Activated CD4-positive, alpha-beta memory T cell treated with anti-CD3 and anti-CD28 coated beads, Interleukin-2, amount 10 ng/mL, durations not matched to agents 7 days and 5 days (primary cell): ENCODE results near the gene WBP4. TPM values are rescaled to one million over a fixed set of nuclear protein-coding genes. Genes with fewer than 3 reads are reported as not detected.
A peak's percentile ranks its signal among the peaks of the same experiment; 100 is the strongest.

Experiments
- CTCF ChIA-PET: fragments of 350-600 bp; sonication (Branson Sonifier 250); formaldehyde crosslinking; loops from one replicate; lab custom pipeline; 2021; ENCODE audit warnings: antibody characterized with exemption, inconsistent platforms; lab: Charles Lee
- POLR2A ChIA-PET: fragments of 350-600 bp; sonication (Branson Sonifier 250); formaldehyde crosslinking; loops from one replicate; lab custom pipeline; 2021; ENCODE audit warnings: antibody characterized with exemption; lab: Charles Lee
- DNase-seq: peaks from one replicate; pipeline ENCODE4 v3.0.0-alpha.2; 2020
- H3K27ac Mint-ChIP-seq: one replicate; pipeline ENCODE4 v1.8.0; 2021; ENCODE audit warnings: mild to moderate bottlenecking, mixed read lengths
- H3K27me3 Mint-ChIP-seq: one replicate; pipeline ENCODE4 v1.8.0; 2021; ENCODE audit warnings: mixed read lengths
- H3K36me3 Mint-ChIP-seq: one replicate; pipeline ENCODE4 v1.8.0; 2021; ENCODE audit warnings: low read depth, mixed read lengths
- H3K4me1 Mint-ChIP-seq: one replicate; pipeline ENCODE4 v1.8.0; 2021; ENCODE audit warnings: mixed read lengths
- H3K4me3 Mint-ChIP-seq: one replicate; pipeline ENCODE4 v1.8.0; 2021; ENCODE audit warnings: mild to moderate bottlenecking, mixed read lengths
- H3K9me3 Mint-ChIP-seq: one replicate; pipeline ENCODE4 v1.8.0; 2021; ENCODE audit warnings: mixed read lengths
- total RNA-seq, 2 experiments: library from RNA; stranded (reverse); gene quantifications; one replicate each; pipeline ENCODE4 v1.2.3, GENCODE V29; 2021

WBP4 gene
- total RNA-seq: 1 to 10 TPM; 9.0 to 9.3 TPM

DNA sequence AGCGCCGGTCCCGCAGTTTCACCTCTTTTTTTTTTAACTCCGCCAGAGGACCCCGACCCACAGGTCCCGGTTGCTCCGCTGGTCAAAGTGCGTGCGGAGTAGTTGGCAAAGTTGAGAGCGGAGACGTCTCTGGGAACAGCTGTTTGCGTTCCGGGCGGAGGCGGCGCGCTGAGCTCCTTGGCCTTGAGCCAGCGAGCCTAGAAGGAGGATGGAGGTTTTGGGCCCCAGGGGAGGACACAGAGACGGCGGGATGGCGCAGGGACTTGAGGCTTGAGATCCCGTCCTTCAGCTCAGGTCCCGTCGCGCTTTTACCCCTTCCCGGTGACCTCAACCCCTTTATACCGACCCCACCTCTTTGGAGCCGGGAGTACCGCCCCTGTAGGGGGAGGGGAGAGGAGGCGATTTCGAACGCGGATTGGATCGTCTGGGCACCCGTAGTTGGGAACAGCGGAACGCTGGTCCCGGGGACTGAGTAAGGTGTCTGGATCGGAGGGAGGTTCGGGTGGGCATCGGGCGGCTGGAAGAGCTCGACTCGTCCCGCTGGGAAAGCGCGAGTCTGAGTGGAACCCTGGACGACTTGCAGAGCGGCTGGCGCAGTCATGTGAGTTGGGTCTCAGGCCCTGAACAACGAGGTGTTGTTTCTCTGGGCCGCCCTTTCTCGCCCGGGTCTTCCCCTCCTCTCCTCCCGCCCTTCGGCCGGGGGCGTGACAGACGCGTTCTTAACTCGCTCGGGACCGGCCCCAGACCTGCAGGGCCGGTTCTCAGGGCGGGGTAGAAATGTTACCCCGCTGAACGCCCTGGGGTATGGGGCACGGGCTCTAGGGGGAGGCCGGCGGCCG, at the start of gene WBP4:
Gene WBP4, plus strand, starts transcription at position 435 of the 839 bp plus-strand sequence. Its CDS starts 165 bp downstream, at position 600.
- peak within 1 kb of the TSS; percentile 95 for H3K4me3 Mint-ChIP-seq
- peak; percentile 89 for DNase-seq
- peaks cover 36% of the 10 kb centered on the region for H3K36me3 Mint-ChIP-seq
- POLR2A ChIA-PET: interaction anchor here (0.6 to 11.9 kb wide), 23 partner anchors 11 to 1210 kb away, joined by 3 to 147 read pairs (median 5); partner anchors contain the start of genes AKAP11, ELF1, KBTBD6 and MTRF1
- H3K27ac Mint-ChIP-seq: peak within 1 kb of the TSS; percentile 91
- H3K4me1 Mint-ChIP-seq: peaks cover 48% of the 10 kb centered on the region
- no peaks in the 10 kb centered on the region for H3K9me3 Mint-ChIP-seq
- CTCF ChIA-PET: interaction anchor here (0.7 to 4.4 kb wide), 14 partner anchors 8 to 379 kb away, joined by 3 to 33 read pairs (median 4); partner anchors contain the start of gene ELF1
- no peaks in the 10 kb centered on the region for H3K27me3 Mint-ChIP-seq

DNA sequence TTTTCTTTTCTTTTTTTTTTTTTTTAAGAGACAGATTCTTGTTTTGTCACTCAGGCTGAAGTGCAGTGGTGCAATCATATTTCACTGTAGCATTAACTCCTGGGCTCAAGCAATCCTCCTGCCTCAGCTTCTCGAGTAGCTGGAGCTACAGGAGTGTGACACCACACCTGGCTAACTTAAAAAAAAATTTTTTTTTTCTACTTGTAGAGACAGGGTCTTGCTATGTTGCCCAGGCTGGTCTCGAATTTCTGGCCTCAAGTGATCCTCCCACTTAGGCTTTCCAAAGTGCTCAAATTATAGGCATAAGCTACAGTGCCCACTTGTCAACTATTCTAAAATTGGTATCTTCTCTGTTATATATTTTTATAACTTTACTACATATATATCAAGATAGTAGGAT, 48.8 kb upstream of the WBP4 start:
- no peak for DNase-seq
- H3K27me3 Mint-ChIP-seq: no peaks in the 10 kb centered on the region
- no peak overlapping the region for H3K4me3 Mint-ChIP-seq
- H3K4me1 Mint-ChIP-seq: peaks cover 63% of the 10 kb centered on the region
- ChIA-PET POLR2A (interaction anchor here (1.1 to 17.6 kb wide), 5 partner anchors 11 to 43 kb away, joined by 3 to 445 read pairs (median 10); partner anchors contain the start of gene WBP4), CTCF (interaction anchor here (0.7 to 2.0 kb wide), 6 partner anchors 17 to 47 kb away, joined by 3 to 7 read pairs (median 3); no protein-coding TSS in a partner anchor)
- H3K36me3 Mint-ChIP-seq: peaks cover 55% of the 10 kb centered on the region
- no peak overlapping the region for H3K27ac Mint-ChIP-seq
- no peaks in the 10 kb centered on the region for H3K9me3 Mint-ChIP-seq

- H3K4me3 Mint-ChIP-seq: peak overlapping the region; percentile 80
- no peaks in the 10 kb centered on the region for H3K9me3 Mint-ChIP-seq
- ChIA-PET CTCF (interaction anchor here (1.3 to 2.4 kb wide), 5 partner anchors 11 to 92 kb away, joined by 3 to 10 read pairs (median 8); no protein-coding TSS in a partner anchor), POLR2A (interaction anchor here (0.9 to 17.6 kb wide), 8 partner anchors 7 to 42 kb away, joined by 3 to 445 read pairs (median 69); partner anchors contain the start of gene WBP4)
- peaks cover 51% of the 10 kb centered on the region for H3K4me1 Mint-ChIP-seq
- H3K36me3 Mint-ChIP-seq: peaks cover 54% of the 10 kb centered on the region
- DNase-seq: no peak
- H3K27ac Mint-ChIP-seq: peak overlapping the region; percentile 62
- H3K27me3 Mint-ChIP-seq: no peaks in the 10 kb centered on the region
These were observed 47.5 kb upstream of the WBP4 start for GRCh38 chr13:41013835-41014234.

DNA sequence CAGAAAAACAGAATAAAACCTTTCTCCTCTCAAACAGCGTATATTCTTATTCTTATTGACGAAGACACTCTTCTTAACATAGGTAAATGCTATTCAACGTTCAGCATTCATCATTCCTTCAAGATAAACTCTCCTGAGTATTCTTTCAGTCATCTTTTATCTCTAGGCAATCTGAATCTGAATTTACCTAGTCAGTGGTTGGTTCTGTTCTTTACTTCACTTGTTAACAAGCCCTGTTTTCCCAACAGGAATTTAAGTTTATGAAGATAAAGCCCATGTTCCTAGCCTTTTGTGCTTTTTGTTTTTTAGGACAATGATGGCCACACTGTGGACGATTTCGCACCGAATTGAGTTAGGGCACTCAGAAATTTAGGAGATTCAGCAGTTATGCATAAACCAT, 45.4 kb upstream of the WBP4 start:
- H3K27ac Mint-ChIP-seq: peak overlapping the region; percentile 69
- ChIA-PET CTCF (interaction anchor here (1.1 to 5.7 kb wide), 3 partner anchors 35 to 44 kb away, joined by 4 to 41 read pairs (median 10); no protein-coding TSS in a partner anchor), POLR2A (interaction anchor here (1.2 to 17.6 kb wide), 7 partner anchors 9 to 40 kb away, joined by 7 to 445 read pairs (median 128); partner anchors contain the start of gene WBP4)
- no peaks in the 10 kb centered on the region for H3K27me3 Mint-ChIP-seq
- peaks cover 53% of the 10 kb centered on the region for H3K36me3 Mint-ChIP-seq
- H3K4me3 Mint-ChIP-seq: peak overlapping the region; percentile 80
- no peak for DNase-seq
- peaks cover 54% of the 10 kb centered on the region for H3K4me1 Mint-ChIP-seq
- no peaks in the 10 kb centered on the region for H3K9me3 Mint-ChIP-seq

- ChIA-PET POLR2A (interaction anchor here (0.8 to 17.6 kb wide), 9 partner anchors 10 to 352 kb away, joined by 3 to 445 read pairs (median 28); partner anchors contain the start of gene WBP4), CTCF (interaction anchor here (1.2 to 6.0 kb wide), 6 partner anchors 9 to 43 kb away, joined by 3 to 41 read pairs (median 12); partner anchors contain the start of gene WBP4)
- Mint-ChIP-seq H3K4me3 (peak overlapping the region; percentile 80), H3K4me1 (peaks cover 51% of the 10 kb centered on the region), H3K36me3 (peaks cover 48% of the 10 kb centered on the region), H3K27me3 (no peaks in the 10 kb centered on the region), H3K9me3 (no peaks in the 10 kb centered on the region), H3K27ac (peak overlapping the region; percentile 88)
- DNase-seq: peak; percentile 41
These were observed 44.1 kb upstream of the WBP4 start for GRCh38 chr13:41017159-41017558.

- peaks cover 48% of the 10 kb centered on the region for H3K4me1 Mint-ChIP-seq
These were observed 43.3 kb upstream of the WBP4 start for GRCh38 chr13:41017817-41018601.

GRCh38 chr13:41018602-41018948, 42.7 kb upstream of the WBP4 start:
- H3K4me3 Mint-ChIP-seq: peak overlapping the region; percentile 88
- H3K27ac Mint-ChIP-seq: peak overlapping the region; percentile 98
- H3K4me1 Mint-ChIP-seq: peaks cover 44% of the 10 kb centered on the region
- ChIA-PET POLR2A (interaction anchor here (1.0 to 17.6 kb wide), 14 partner anchors 11 to 446 kb away, joined by 3 to 445 read pairs (median 16); partner anchors contain the start of gene WBP4), CTCF (interaction anchor here (1.2 to 6.0 kb wide), 9 partner anchors 10 to 97 kb away, joined by 3 to 41 read pairs (median 11); partner anchors contain the start of gene WBP4)
- H3K36me3 Mint-ChIP-seq: peaks cover 39% of the 10 kb centered on the region
- no peaks in the 10 kb centered on the region for H3K9me3 Mint-ChIP-seq
- no peaks in the 10 kb centered on the region for H3K27me3 Mint-ChIP-seq
- DNase-seq: no peak

More at GRCh38 chr13:41017817-41018601, 43.3 kb upstream of the WBP4 start:
- peaks cover 43% of the 10 kb centered on the region for H3K36me3 Mint-ChIP-seq
- POLR2A ChIA-PET: interaction anchor here (1.1 to 17.6 kb wide), 10 partner anchors 11 to 353 kb away, joined by 3 to 445 read pairs (median 24); partner anchors contain the start of gene WBP4
- CTCF ChIA-PET: interaction anchor here (1.2 to 6.0 kb wide), 8 partner anchors 10 to 96 kb away, joined by 3 to 41 read pairs (median 12); partner anchors contain the start of gene WBP4
- peak overlapping the region; percentile 88 for H3K27ac Mint-ChIP-seq
- DNase-seq: no peak
- H3K27me3 Mint-ChIP-seq: no peaks in the 10 kb centered on the region
- peak overlapping the region; percentile 80 for H3K4me3 Mint-ChIP-seq
- H3K9me3 Mint-ChIP-seq: no peaks in the 10 kb centered on the region

DNA sequence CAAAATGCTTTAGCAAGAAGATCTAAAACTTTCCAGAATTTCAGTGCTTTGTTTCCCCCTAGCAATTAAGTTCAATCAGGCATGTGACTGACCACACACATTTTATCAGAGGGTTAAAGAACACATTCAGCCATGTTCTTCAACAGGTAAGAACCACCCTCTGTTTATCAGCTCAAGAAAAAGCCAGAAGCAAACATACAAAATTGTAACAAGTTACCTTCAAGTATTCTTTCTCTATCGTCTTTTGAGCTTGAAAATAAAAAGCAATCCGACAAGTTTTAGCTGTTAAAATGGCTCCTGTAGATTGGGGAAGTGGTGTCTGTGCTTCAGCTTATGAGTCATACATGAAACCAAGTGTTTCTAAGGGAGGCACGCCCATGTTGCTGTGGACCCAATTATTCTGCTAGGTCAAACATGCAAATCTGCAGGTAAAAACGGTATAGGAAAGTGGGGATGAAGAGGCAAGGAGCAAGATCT, 42.3 kb upstream of the WBP4 start, which contains the start of gene ELF1:
Gene ELF1, minus strand, starts transcription at position 306 of the 477 bp plus-strand sequence. CDS start 37,262 bp downstream, outside the sequence.
- Mint-ChIP-seq H3K9me3 (no peaks in the 10 kb centered on the region), H3K27ac (peak within 1 kb of the TSS; percentile 98), H3K36me3 (peaks cover 36% of the 10 kb centered on the region), H3K27me3 (no peaks in the 10 kb centered on the region), H3K4me3 (peak within 1 kb of the TSS; percentile 88), H3K4me1 (peaks cover 41% of the 10 kb centered on the region)
- POLR2A ChIA-PET: interaction anchor here (0.9 to 17.6 kb wide), 16 partner anchors 11 to 446 kb away, joined by 3 to 445 read pairs (median 10); partner anchors contain the start of gene WBP4
- CTCF ChIA-PET: interaction anchor here (1.1 to 6.0 kb wide), 7 partner anchors 11 to 45 kb away, joined by 3 to 41 read pairs (median 14); partner anchors contain the start of gene WBP4
- peak; percentile 71 for DNase-seq

DNA sequence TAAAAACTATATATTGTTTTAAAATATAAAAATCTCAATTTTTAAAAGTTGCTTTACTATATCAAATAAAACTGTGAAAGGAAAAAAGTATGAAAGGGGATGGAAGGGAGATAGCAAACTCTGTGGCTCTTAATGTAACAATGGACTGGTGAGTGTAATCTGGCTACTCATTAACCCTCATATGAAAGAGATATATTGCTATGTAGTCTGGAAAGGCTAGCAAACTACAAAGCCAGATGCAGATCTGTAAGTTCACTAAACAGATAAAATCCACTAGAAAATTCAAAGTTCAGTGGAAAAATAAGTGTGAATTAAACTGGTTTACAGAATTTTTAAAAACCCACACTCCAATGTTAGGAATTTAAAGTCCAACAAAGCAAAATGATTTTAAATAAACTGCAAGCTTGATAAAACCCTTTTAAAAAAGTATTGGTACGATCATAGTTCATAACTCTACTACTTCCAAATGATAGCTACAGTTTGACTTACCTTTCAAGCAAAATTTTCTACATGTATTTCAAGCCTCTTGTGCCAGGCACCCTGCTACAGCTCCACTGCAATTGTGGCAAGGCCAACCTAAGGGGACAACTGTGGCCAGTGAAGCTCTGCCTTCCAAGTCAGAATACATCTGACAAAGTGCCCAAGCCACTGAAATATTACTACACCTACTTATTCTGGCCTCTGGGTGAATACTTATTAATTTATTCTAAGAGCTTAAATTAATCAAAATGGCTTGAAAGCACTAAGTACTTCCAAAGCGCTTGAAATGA, 41.5 kb upstream of the WBP4 start:
- POLR2A ChIA-PET: interaction anchor here (0.9 to 17.6 kb wide), 16 partner anchors 10 to 445 kb away, joined by 3 to 445 read pairs (median 10); partner anchors contain the start of gene WBP4
- H3K9me3 Mint-ChIP-seq: no peaks in the 10 kb centered on the region
- CTCF ChIA-PET: interaction anchor here (1.1 to 6.0 kb wide), 10 partner anchors 9 to 45 kb away, joined by 3 to 41 read pairs (median 8); partner anchors contain the start of gene WBP4
- H3K27ac Mint-ChIP-seq: no peak overlapping the region
- peaks cover 29% of the 10 kb centered on the region for H3K36me3 Mint-ChIP-seq
- DNase-seq: no peak
- no peaks in the 10 kb centered on the region for H3K27me3 Mint-ChIP-seq
- no peak overlapping the region for H3K4me3 Mint-ChIP-seq
- H3K4me1 Mint-ChIP-seq: peaks cover 38% of the 10 kb centered on the region

GRCh38 chr13:41025518-41025917, 35.8 kb upstream of the WBP4 start:
- Mint-ChIP-seq H3K27me3 (no peaks in the 10 kb centered on the region), H3K4me1 (peaks cover 40% of the 10 kb centered on the region), H3K9me3 (no peaks in the 10 kb centered on the region), H3K4me3 (no peak overlapping the region), H3K27ac (no peak overlapping the region), H3K36me3 (peaks cover 11% of the 10 kb centered on the region)
- DNase-seq: no peak
- ChIA-PET CTCF (interaction anchor here (0.9 kb wide), 1 partner anchor 34 kb away, joined by 3 read pairs; no protein-coding TSS in a partner anchor), POLR2A (interaction anchor here (2.0 kb wide), 1 partner anchor 11 kb away, joined by 9 read pairs; no protein-coding TSS in a partner anchor)
